ENCODE data around the gene CSNK1D. TPM values are rescaled to one million over a fixed set of nuclear protein-coding genes. Genes with fewer than 3 reads are reported as not detected.

Gene CSNK1D
- total RNA-seq, 1 donor, result 57.0 TPM

GRCh38 chr17:82297714-82298537 lies 24.4 kb upstream of the CSNK1D start:
- peak overlapping the region; percentile 48 for H3K4me3 ChIP-seq (ENCODE audit: low read depth, low read length)
- DNase-seq (ENCODE audit: low read depth), result peak; percentile 97
- TF ChIP-seq CTCF (IDR thresholded peaks at IDR 0.05; ENCODE audit: insufficient read depth, low read depth, low read length), result no peak

GRCh38 chr17:82297280-82297713 lies 23.8 kb upstream of the CSNK1D start:
- H3K4me3 ChIP-seq (ENCODE audit: low read depth, low read length), result peak overlapping the region; percentile 48
- no peak for TF ChIP-seq CTCF (IDR thresholded peaks at IDR 0.05; ENCODE audit: insufficient read depth, low read depth, low read length)
- DNase-seq (ENCODE audit: low read depth), result peak; percentile 97

- H3K4me3 ChIP-seq (ENCODE audit: low read depth, low read length), result peak overlapping the region; percentile 48
- TF ChIP-seq CTCF (IDR thresholded peaks at IDR 0.05; ENCODE audit: insufficient read depth, low read depth, low read length), result no peak
- peak; percentile 79 for DNase-seq (ENCODE audit: low read depth)
These were observed 23.2 kb upstream of the CSNK1D start for GRCh38 chr17:82296511-82297279.

- DNase-seq (ENCODE audit: low read depth), result no peak
- TF ChIP-seq CTCF (IDR thresholded peaks at IDR 0.05; ENCODE audit: insufficient read depth, low read depth, low read length), result no peak
- H3K4me3 ChIP-seq (ENCODE audit: low read depth, low read length), result no peak overlapping the region
These were observed 21.9 kb upstream of the CSNK1D start for GRCh38 chr17:82295472-82295814.

GRCh38 chr17:82294064-82294773 lies 20.7 kb upstream of the CSNK1D start:
- peak overlapping the region; percentile 32 for H3K4me3 ChIP-seq (ENCODE audit: low read depth, low read length)
- DNase-seq (ENCODE audit: low read depth), result no peak
- no peak for TF ChIP-seq CTCF (IDR thresholded peaks at IDR 0.05; ENCODE audit: insufficient read depth, low read depth, low read length)

GRCh38 chr17:82292251-82293154 lies 19.0 kb upstream of the CSNK1D start:
- H3K4me3 ChIP-seq (ENCODE audit: low read depth, low read length), result peak overlapping the region; percentile 78
- no peak for TF ChIP-seq CTCF (IDR thresholded peaks at IDR 0.05; ENCODE audit: insufficient read depth, low read depth, low read length)
- DNase-seq (ENCODE audit: low read depth), result peak; percentile 99
